NCI-H345 treated with DMSO at 0.1 percent for 48 hours (cell line): Measurements from ENCODE around the gene AFF2.

Experiments
- DNase-seq: peaks from one replicate; lab custom pipeline; 2025; ENCODE audit not compliant: unreplicated experiment; lab: John Stamatoyannopoulos, UW

AFF2 gene

DNA sequence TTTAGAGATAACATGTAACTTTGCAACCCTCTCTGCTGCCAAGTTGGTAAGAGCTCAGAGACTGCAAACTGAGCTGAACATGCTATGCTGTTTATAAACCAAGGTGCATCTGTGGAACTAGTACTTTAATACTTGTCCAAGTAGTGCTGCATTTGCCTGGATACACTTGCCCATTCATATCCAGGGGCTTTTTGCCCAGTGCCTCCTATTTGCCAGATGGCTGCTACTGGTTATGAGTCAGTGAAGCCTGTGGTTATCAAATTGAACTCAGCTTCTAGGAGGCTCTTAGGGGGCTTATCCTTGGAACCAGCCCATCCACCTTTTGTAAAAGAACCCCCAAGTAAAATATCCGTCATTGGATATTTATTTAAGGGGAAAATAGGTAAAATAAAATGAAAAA, 79.6 kb downstream of the AFF2 start:
- DNase-seq: no peak

DNA sequence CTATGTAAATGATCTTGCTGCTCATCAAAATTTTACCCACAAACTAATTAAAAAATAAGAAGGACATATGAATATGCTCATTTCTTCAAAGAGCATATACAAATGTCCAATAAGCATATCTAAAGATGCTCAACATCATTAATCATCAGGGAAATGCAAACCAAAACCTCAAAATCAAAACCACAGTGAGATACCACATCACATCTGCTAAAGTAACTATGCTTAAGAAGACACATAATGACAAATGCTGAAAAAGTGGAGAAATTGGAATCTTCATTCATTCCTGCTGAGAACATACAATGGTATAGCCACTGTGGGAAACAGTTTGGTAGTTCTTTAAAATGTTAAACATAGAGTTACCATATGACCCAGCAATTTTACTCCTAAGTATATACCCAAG, 81.9 kb downstream of the AFF2 start:
- DNase-seq: no peak

DNA sequence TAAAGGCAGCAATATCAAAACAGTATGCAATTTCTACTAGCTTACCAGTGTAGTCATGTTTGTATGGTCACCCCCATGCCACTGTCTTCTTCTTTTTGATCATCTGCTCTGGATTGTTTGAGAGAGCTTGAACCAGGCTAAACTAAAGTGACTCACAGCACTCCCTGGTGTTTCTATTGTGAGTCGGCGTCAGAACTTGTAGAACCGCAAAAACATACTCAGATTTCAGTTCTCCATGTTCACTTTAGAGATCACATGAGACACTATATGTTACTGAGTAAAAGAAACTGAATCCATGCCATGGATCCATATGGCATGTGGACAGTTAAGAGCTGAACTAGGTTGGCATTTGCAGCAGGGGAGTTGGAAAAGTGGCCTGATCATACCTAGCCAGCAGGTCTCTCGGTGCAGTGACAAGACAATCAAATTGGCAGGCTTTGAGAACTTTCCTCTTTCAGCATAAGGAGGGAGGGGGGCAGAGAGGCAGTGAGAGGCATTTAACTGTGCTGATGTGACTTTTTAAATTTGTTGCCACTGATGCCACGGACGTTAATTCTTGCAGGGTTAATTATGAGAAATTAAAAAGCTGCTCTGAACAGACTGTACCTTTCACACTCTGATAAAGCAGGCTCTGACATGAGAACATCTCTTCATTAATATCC, 88.4 kb downstream of the AFF2 start:
- DNase-seq: no peak

DNA sequence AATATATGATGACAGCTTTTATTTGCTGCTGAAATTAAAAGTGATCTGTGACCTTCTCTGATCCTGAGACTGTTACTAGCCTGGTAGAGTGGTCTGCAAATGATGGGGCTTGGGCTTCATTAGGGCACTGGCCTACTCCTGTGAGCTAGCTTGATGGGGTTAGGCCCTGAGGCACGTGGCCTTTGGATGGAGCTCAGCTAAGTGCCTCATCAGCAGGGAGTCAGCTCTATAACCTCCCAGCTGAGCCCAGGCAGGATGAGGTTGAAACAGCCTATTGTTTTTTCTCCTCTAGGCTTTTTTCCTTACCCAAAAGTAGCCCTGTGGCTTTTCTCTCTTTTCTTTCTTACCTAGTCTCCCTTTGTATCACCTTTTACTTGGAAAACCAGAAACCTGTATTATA, 92.2 kb downstream of the AFF2 start:
- DNase-seq: no peak

DNA sequence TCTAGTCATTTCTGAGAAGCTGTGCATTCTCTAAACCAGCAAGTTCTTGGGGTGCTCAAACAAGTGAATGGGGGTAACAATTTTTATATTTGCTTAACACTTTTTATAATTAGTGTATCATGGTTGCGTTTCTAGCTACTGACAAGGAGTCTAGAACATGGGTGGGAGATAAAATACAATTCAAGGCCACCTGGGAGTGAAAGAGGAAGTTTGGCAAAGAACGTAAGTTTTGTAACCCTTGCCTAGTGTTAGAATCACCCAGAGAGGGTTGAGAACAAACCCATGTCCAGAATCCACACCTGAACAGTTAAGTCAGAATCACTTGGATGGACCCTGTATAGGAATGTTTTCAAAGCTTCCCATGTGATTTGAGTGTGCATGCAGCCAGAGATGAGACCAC, 92.7 kb downstream of the AFF2 start:
- DNase-seq: no peak

DNA sequence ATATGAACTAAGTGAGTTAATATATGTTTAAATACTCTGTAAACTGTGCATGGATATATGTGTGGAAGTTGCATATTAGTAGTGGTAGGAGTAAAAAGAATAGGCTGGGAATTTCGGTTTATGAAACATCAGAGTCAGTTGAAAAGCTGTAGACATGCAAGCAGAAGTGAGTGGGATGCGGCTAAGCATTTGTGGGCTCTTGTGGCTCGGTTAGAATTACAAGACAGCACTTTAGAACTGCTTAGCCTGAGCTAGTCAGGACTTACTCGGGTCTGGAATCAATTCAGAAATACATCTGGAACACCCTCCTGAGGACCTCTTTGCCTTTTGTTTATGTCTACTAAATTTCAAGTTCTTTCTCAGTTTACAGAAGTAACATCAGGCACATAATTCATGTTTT, 93.6 kb downstream of the AFF2 start:
- DNase-seq: no peak

DNA sequence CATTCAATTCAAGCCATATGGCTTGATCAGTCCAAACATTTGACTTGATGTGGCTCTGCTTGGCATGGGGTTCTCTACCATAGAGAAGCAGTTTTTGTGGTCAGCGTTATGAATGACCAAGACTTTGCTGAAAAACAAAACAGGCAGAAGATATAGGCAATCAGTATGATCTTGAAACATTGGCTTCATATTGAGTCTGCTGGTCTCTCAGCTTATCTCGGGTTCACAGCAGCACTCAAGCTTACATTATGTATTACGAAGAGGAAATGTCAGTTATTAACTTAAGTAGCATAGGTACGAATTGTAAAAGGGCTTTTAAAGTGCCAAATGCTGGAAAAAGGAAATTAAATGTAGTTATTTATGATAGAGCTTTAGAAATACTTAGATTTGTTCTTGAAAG, 99.0 kb downstream of the AFF2 start:
- DNase-seq: no peak

DNA sequence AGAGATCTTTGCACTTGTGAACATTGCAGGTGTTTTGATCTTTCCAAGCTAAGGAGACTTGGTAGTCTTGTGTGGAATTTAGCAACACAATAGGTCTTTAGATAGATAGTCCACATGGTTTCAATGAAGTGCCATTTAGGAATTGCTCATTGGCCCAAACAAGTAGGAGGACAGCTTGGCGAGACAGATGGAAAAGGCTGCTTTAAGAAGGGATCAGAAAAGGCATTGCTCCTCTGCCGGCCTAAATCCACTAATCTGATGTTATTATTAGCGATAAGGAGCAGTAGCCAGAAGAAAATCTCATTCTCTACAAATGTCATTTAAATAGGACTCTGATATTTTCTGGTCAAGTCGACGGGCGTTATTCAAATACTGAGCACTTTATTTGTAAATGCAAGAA, 99.7 kb downstream of the AFF2 start:
- no peak for DNase-seq

DNA sequence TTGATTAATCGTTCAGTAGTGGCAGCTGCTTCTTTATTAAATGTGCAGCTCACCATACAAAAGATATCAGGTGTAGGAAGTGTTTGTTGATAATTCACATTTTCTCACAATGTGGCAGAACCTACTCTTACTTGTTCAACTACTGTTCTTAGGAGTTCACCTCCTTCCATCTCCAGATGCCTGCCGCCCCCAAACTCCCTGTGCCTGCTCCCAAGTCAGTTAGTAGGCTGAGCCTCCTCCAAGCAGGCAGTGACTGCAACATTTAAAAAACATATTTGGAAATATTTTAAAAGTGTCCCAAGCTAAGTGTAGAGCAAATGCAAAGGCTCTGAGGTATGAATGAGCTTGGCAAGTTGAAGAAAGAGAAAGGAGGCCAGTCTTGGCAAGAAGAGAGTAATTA, 100.2 kb downstream of the AFF2 start:
- no peak for DNase-seq

DNA sequence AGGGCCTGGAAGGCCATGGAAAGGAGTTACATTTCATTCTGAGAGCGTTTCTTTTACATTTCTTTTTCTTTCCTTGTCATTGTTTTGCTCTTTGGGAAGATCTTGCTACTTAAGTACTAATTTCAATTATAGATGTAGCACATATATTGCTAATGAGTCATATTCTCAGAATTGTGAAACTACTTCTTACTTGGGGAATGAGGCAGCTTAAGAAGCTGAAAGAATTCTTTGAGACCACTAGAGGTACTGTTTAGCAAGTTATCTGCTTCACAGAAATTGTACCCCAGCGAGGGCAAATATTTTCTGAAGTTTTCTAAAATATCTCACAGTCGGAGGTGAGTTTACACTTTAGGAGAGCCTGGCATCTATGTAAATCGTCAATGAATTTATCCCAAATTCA, 100.6 kb downstream of the AFF2 start:
- no peak for DNase-seq

DNA sequence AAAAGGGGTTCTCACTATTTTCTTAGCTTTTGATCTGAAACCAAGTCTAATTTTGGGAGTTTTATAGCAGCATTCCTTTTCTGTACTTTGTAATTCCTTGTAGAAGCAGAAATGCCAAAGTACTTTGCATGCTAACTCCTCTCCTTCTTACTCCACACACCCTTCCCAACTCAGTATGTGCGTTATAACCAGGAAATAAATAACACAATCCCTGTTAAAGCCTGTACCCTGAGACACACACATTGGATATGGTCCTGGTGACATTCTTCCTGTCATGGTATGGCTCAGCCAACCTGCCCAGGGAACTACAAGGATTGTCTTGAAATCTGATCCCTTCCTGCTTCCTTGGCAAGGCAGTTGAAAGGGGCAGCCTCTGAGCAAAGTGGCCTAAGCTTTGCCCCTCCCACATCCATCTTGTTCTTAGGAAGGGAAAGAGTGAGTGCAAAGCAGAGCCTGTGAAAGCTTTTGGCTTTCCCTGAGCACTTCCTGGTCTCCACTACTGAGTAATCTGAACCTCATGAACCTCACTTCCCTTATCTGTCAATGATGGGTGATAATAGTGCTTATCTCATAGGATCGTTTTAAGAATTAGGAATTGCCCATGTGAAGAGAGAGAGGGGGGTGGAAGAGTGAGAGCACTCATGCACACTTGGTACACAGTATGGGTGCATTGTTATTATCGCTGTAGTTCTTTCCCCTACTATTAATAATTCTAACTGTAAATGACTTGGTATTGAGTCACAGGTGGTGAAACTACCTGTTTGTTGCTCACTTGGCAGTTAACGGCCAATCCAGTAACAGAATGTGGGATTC, 109.3 kb downstream of the AFF2 start:
- no peak for DNase-seq

DNA sequence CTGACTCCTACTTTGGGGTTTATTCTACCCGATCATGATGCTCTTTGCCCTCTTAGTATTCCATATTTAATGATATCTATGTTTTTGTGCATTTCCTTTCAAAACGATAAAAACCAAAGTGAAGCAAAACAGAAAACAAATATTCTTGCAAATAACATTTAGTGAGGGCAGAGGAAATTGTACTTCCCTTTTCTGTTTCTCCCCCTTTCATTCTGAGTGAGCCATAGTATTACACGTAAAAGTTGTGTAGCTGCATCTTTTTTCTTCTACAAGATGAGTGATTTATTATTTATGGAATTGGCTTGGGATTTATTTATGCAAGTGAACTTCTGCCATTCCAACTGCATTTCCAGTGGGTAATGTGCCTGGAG, 109.9 kb downstream of the AFF2 start:
- no peak for DNase-seq

DNA sequence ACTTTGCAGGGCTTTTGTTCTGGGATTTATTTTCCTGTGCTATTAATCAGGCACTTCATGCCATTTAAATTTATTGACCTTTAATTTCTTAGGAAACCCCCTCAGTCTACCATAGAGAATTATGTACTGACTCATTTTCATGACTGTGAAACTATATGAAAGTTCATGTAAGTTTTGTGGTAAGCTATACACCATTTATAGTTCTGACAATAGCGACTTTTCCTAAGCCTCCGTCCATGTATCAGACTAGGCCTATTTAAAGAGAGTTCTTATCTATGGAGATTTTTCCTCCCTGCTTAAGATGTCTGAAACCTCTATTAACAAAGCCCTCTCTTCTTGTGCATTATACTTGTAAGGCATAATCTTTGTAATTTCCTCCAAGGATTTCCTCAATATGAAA, 111.6 kb downstream of the AFF2 start:
- DNase-seq: no peak

DNA sequence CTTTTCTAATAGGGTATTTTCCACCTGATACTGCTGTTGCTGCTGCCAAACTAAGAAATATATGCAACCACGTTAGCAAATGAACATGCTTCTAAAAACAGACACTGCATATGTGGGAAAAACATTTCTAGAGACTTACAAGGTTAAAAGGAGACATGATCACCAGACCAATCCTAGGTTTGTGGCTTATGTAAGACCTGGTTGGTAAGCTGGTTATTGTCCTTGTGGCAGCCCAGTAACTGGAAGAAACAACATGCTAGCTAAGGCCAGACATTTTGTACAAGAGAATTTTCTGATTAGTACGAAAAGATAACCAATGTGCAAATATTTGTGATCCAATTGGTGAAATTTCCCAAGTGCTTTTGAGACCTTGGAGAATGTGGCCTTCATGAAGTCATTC, 112.0 kb downstream of the AFF2 start:
- DNase-seq: no peak

DNA sequence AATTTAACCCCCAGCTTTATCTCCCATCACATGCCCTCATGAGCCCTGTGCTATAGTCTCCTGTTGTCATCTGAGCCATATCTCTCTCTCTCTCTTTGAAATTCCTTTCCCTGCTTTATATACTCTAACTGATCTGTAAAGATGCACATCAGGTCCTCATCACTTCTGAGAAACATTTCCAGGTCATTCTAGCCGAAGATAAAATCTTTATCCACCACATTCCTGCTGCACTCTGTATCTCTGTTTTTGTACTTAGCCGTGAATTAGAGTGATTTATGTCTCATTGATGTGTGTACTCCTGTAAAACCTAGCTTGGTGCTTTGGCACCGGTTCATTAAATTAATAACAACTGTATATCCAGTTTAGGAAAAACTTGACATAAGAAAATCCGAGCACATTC, 113.2 kb downstream of the AFF2 start:
- DNase-seq: no peak

DNA sequence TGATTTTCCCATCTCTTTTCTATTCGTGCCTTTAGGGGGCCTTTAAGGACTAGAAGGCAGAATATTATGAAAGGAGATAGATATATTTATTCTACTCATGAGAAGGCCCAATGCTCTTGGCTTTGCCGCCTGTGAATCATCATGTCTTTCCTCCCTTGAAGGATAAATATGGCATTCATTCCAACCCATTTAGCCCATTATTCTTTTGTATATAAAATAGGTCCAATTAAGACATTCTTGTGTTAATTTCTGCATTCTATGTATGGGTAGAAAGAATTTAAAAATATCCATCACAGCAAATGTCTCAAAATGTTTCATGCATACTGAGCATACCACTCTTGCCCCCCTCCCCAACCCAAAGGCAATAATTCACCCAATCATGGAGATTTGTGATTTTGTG, 115.1 kb downstream of the AFF2 start:
- DNase-seq: no peak

DNA sequence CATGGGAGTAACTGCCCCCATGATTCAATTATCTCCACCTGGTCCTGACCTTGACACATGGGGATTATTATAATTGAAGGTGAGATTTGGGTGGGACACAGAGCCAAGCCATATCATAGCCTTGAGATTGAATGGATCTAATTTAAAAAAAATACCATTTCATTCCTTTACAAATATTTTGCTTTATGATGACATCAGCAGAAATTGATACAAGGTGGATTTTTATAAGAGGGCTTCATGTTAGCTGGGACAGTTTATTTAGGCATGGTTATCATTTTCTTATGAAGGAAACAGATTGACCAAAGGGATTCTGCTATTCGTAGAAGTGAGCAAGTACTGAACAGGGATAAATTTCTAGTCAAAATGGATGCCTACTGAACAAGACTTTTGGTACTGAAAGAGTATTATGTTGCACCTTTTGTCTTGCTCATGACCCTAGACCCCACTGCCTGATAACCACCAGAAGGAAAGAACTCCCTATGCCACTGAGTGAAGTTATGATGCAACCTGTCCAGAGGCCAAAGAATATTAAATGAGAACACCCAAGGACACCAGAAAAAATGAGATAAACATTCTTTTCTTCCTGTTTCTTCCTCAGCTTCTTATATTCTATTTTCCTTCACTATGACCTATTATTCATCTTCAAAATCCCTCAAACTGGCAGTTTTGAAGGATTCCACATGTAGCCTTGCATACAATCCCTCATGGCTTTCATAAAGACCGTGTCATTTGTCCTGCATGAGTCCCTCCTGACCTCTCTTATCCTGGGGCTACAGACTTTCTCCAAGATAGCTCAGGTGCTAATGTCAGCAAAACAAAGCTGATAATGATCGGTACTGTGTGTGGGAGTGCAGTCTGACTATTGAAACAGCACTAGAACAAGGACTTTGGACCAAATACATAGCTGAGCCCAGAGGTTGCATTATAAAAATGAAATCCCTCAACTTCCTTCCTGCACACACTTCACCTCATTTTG, 118.3 kb downstream of the AFF2 start:
- no peak for DNase-seq

DNA sequence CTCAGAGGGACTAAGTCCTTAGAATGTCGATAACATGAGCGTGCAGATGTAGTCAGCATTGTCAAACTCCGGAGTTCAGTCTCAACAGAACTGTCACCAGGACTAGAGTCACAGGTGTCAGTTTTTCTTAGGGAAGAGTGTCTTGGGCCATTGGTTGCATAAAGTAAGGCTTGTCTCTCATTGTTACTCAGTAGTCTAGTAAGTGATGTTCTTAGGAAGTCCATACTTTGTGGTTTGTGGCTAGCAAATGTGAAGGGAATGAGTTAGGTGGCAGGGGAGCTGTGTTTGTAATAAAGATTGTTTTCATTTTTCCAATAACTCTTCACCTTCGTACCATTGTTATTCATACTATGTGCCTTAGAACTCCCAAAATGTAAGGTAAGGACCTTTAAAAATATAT, 119.6 kb downstream of the AFF2 start:
- DNase-seq: no peak

DNA sequence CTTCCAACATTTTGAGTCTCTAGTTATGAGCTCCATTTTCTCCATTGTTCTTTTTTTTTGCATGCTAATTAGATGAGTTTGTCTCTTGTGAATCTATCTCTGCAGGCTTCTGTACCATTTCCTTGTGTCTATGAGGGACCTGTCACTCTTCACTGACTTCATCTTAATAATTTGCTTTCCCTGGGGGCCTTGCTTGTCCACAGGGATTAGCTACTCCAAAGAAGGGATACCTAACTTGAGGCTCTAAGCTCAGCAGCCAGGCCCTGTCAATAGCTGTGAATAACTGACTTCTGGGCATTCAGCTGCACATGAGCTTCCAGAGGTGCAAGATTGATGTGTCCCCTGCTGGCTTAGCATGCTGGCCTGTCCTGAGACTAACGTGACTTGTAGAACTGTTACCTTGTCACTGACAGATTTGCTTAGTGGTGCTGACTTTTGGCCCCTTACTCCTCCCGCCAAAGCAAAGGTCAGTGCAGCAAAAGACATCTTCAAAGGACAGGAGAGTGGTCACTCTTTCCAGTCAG, 124.6 kb downstream of the AFF2 start:
- DNase-seq: no peak

DNA sequence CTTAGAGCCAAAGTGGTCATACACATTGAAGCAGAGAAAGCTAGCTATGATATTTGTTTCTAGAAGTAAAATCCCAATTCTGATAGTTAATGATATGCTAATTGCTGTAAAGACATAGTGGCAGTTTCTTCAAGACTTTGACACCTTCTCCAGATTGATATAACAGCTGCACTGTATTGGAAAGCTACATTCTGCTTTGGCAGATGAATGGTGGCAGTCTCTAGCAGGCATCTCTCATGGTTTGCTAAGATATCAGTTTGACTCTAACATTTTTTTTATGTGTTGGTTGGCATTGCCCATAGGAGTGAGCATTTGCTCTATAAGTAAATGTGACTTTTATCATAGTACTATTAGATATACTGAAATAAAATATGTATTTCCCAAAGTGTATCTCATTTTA, 128.2 kb downstream of the AFF2 start:
- no peak for DNase-seq

DNA sequence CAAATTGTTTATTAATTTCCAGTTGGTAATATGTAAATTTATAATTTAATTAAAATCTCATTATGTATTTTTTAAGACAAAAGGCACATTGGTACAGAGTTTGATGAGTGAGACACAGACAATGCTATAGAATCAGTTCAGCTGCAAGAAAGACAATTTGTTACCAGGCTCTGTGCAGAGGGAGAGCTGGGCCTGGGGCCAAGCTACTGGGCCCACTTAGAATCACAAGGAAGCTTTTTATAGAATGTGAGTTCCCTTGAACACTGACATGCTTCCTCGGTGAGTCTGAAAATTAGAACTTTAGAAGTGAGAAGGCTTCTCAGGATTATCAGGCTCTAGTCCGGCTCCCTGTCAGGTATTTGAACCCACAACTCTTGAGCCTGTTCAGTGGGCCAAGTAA, 129.0 kb downstream of the AFF2 start:
- DNase-seq: no peak

DNA sequence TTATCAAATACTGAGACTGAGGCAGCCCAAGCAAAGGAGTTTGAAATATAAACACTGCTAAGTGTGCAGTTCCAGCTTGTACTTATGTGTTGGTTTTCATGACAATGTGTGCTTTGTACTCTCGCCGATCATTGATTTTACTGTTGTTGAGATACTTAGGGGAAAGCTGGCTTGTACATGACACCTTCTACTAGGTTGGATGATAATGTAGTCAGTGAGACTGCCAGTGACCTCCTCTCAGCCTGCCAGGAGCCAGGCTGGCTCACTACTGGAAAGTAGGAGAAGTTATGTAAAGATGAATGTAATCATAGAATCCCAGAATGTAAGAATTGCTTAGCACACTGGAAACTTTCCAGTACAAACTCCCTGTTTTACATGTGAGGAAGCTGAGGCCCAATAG, 132.0 kb downstream of the AFF2 start:
- no peak for DNase-seq
